Right kidney (tissue), 1 donor: ENCODE measurements around the gene GAS2L1.
A peak's percentile ranks its signal among the peaks of the same experiment; 100 is the strongest.

Experiments used
- DNase-seq: peaks from one replicate; pipeline ENCODE4 v3.0.0-alpha.2; 2016

GAS2L1 gene

DNA sequence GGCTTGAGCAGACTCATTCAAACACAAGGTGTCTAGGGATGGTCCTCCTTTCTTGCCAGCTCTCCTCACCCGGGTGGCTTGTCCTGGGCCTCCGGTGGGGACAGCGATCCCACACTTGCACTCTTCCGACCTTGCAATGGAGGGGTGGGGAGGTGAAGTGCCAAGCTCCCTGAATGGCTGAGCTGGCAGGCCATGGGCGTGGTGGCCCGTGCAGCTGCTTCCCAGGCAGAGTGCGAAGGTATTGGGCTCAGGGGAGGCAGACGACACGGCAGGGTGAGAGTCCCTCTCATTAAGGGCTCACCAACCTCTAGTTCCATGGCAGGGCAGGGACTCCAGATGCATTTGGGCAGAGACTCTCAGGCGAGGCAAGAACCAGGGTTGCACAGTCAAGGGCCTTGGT lies 20.0 kb downstream of the GAS2L1 start:
- no peak for DNase-seq

- DNase-seq, result no peak
Observed at GRCh38 chr22:29327089-29327764, 20.8 kb downstream of the GAS2L1 start.

DNA sequence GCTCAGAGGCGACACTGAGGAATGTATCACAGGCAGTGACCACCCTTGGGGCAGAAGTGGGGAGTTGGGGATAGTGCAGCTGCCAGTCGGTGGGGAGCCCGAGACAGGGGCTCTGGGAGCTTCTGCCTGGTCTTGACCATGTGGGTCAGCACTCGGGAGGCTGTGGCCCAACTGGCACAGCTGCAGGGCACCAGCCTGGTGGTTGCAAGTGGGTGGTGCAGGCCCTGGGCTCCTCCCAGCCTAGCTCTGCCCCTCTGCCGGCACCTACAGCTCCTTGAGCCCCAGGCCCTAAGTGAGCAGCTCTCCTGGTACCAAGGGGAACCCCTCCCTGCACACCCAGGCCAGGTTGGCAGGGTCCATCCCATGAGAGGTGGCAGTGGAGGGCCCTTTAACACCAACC lies 21.6 kb downstream of the GAS2L1 start:
- DNase-seq, result no peak

- DNase-seq, result no peak
Observed at GRCh38 chr22:29328566-29329500, 22.4 kb downstream of the GAS2L1 start.

DNA sequence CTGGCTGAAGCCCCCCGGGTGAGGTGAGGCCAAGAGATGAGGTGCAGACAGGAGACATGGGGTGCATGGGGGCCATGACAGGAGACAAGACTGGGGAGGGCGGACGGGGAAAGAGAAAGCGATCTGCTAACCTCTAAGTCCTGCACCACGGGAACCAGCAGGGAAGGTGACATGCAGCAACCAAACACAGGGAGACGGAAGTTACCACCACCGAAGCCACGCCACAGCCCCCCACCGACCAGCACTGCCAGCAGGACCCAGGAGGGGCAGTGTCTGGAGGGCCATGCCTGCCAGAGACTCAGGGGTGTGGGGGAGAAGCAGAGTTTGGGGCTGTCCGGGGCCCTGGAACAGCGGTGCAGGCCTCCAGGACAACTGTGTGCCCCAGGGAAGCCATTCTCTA lies 23.1 kb downstream of the GAS2L1 start:
- no peak for DNase-seq

- DNase-seq, result no peak
Observed at GRCh38 chr22:29330291-29330690, 23.8 kb downstream of the GAS2L1 start.

DNA sequence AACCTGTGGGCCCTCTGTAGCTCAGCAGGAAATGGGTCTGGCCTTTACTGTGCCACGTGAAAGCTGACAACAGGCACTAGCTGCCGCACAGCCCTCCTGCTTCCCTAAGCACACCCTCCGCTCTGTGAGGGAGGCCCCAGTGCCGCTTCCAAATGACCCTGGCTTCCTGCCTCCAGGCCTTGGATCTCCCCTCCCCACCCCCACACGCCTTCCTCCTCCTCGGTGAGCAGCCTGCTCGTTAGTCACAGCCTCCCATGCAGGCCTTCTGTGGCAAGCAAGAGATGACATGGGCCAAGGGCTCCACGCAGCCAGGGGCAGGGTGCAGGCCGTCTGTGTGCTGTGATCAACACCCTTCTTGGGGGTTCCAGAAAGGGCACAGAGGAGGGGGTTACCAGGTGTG lies 24.3 kb downstream of the GAS2L1 start:
- DNase-seq, result peak; percentile 19

GRCh38 chr22:29331213-29331612 lies 24.8 kb downstream of the GAS2L1 start:
- DNase-seq, result no peak

- DNase-seq, result no peak
Observed at GRCh38 chr22:29331658-29332300, 25.3 kb downstream of the GAS2L1 start.

DNA sequence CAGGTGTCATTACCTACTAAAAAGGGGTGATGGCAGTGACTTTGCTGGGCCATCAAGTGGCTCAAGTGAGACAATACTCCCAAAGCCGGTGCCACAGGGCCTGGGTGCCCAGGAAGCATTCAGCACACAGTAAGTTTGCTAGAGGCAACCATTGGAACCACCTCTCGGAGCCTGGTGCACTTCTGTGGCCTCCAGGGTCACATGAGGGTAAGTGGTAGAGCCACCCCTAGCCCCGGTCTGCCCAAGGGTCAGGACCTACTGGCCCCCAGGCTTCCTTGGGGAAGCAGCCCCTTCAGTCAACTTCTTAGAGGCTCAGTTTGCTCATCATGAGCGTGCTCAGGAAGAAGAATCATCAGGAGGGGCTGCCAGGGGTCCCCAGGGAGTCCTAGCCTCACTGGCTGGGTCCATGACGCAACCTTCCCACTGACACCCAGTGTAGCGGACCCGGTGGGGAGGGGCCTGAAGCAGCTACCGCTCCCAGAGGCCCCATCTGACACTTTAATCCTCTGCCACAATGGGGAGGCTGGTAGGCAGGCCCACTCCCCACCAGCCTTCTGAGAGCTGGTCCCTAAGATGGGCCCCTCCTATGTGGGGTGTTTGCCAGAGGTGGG lies 26.5 kb downstream of the GAS2L1 start:
- no peak for DNase-seq

- DNase-seq, result no peak
Observed at GRCh38 chr22:29334148-29334547, 27.7 kb downstream of the GAS2L1 start.

DNA sequence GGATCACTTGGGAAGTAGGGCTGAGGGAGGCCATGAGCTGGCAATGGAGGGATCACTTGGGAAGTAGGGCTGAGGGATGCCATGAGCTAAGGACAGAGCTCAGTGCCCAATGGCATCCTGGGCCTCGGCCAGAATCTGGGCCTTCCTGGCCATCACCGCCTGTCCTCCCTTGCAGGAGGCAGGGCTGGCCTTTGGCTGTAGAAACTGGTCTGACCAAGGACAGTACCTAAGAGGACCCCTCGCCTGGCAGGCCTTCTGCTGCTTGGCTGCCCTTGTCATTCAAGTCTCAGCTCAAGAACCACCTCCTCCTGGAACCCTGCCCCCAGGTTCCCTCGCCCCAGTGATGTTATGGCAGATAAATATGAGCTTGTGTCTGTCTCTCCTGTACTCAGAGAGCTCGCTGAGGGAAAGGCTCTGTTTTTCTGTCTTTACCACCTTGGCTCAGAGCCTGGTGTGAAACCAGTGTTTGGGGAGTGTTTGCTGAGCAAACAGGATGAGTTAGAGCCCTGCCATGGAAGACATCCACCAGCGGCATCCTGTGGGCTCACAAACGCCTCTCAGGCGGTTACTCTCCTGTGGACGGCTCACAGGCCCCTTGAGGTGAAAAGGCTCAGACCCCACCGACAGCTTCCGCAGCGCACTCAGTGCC lies 28.4 kb downstream of the GAS2L1 start:
- DNase-seq, result no peak

GRCh38 chr22:29335656-29336055 lies 29.2 kb downstream of the GAS2L1 start:
- DNase-seq, result no peak

DNA sequence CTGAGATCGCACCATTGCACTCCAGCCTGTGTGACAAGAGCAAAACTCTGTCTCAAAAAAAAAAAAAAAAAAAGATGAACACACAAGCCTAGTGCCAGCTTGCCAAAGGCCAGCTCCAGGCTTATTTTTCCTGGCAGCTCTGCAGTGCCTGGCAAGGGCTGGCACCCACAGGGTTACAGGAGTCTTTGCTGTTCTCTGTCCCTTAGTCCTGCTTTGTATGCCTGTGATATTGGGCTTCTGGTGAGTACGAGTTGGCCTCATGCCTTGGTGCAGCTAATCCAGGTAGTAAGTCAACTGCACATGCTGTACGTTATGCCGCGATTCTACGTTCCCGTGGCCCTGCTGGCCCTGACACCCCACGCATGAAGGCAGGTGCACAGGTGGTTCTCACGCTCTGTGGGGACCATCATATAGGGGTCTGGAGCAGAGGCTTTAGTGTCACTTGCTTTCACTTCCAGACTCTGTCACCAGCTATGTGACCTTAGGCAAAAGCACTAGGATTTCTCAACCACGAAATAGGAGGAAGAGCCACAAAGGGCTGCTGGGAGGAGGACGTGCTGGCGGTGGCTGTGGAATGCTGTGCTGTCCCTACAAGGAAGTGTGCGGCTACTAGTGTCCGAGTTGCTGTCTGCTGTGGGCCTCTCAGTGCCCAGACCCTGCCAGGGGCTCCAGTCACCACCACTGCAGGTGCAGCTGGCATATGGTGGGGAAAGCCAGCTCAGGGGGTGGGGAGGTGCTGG lies 30.5 kb downstream of the GAS2L1 start:
- DNase-seq, result no peak

DNA sequence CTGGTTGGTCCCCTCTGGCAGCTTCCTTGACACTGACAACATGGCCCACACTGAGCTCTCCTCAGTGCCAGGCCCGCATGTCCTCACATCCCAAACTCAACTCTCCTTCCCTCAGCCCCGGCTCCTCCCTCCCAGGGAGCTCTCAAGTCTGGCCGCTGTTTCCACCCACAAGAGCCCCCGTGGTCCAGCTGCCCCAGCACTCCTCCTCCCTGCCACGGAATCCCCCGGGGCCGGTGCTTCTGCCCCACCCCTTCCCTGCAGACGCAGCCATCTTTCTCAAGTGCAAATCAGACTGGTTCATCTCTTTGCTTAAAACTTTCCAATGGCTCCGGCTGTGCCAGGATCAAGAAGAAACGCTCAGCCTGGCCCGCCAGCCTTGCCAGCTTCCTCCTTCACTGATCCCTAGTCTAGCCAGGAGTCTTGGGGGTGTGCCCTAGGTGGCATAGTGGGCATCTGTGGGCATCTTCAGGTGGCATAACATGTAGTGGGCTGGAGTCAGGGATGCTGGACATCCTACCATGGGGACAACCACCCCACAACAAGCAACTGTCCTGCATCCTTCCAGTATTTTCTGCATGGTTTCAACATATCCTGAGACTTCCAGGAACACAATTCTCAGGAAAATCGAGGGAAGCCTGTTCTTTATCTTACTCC lies 31.3 kb downstream of the GAS2L1 start:
- DNase-seq, result no peak

DNA sequence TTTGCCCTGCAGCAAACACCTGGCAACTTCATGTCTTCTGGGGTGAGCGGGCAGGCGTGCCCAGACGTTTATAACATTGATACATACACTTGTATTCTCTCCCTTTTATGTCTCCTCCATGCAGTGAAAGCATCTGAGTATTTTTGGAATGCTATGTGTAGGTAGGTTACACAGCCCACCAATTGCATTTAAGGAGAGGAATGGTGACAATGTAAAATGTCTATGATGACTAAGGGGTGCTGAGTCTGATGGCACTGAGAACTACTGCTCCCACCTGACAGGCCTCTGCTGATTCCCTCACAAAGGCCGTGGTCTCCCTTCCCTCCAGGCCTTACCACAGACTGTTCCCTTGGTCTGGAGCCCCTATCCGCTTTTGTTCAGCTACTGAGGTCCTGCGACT lies 31.9 kb downstream of the GAS2L1 start:
- no peak for DNase-seq

GRCh38 chr22:29339381-29340235 lies 33.2 kb downstream of the GAS2L1 start:
- no peak for DNase-seq

DNA sequence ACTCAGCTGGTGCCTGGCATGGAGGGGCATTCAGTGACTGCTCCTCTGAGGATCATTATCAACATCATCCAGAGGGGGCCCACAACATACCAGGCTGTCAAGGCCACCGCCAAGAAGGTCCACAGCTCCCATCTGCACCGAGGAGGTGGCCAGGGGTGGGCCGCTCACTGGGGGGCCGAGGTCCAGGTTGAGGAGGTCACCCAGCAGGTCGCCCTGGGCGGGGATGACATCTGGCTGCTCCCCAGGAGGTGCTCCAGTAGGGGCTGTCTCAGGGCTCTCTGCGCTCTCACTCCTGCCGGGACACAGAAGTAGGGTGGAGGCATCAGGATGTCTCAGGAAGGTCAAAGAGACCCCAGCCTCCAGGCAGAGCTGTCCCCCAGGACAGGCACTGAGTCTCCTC lies 34.1 kb downstream of the GAS2L1 start:
- DNase-seq, result no peak

DNA sequence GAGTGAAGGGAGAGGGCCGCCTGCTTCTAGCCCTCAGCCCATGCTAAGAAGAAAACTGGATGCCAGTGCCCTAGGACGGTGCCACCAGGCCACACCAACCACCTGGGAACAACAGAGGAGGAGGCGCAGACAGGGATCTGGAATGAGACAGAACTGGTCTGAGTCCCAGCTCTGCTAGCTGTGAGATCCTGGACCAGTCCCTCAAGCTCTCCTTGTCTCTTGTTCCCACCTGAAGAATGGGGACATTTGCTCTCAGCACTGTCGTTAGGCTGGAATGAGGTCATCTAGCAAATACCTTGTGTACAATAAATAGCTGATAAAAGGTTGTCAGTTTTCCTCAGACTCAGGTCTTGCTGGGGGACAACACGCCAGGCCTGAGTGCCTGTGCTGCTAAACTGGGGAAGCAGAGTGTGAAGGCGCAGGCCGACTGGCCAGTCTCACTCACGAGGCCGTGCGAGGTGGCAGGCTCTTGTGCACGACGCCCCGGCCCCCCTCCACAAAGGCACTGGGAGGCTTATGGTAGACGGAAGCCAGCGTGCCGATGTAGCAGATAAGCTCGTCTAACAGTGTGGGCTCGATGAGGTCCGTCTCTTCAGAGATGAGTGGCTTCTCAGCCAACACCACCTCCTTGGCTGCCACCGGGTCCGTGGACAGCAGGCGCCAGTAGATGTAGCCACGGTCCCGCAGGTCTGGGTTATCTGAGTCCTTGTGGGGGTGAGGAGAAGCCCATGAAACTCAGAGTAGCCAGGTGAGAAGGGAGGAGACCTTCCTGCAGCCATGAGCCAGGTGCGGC lies 34.8 kb downstream of the GAS2L1 start:
- no peak for DNase-seq
